GM19455 (cell line): ENCODE results near the gene DHRS3.

Source experiments
- ATAC-seq: cut with Tn5 transposase; IDR thresholded peaks from one replicate; pipeline ENCODE4 v1.9.1; 2021; ENCODE audit not compliant: unreplicated experiment

DHRS3 gene

GRCh38 chr1:12521096-12521495, 96.9 kb downstream of the DHRS3 start:
- ATAC-seq = no peak

GRCh38 chr1:12519693-12520364, 98.2 kb downstream of the DHRS3 start:
- no peak for ATAC-seq

DNA sequence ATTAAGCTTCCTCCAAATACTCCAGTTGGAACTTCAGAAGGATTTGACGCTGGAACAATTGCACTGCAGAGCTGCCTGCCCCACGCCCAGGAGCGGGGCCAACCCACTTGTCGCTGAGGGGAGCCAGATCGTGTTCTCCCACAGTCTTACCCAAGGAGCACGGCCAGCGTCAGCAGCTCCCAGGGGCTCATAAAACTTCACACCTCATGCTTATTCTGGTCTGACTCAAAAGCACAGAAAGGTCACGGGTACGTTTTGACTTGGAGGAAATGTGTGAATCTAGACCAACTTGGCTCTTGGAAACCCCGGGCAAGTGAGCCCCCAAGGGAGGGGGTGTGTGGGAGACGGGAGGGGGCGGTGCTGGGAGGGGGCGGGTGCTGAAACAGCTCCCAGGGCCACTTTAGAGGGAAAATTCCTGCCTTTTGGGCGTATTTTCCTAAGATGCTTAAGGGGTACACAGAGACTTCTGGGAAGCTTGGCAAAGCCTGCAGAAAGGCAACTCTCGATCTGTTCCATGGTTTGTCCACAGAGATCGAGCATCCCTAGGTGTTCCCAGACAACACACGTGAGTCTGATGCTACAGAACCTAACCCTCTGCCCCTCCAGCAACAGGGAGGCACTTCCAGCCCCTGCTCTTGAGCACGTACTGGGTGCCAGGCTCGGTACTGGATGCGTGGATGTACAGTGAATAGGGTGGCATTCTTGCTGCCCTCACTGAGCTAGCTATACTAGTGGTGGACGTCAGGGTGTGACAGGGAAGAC, 98.9 kb downstream of the DHRS3 start:
- no peak for ATAC-seq
